GM18870 (cell line): Measurements from ENCODE around the gene HPRT1.

Source experiments
- ATAC-seq: cut with Tn5 transposase; IDR thresholded peaks from one replicate; pipeline ENCODE4 v1.9.1; 2021; ENCODE audit warnings: moderate library complexity; ENCODE audit not compliant: unreplicated experiment

Gene HPRT1

GRCh38 chrX:134542485-134542884 lies 82.5 kb downstream of the HPRT1 start:
- no peak for ATAC-seq

GRCh38 chrX:134543288-134543687 lies 83.3 kb downstream of the HPRT1 start:
- ATAC-seq = no peak

DNA sequence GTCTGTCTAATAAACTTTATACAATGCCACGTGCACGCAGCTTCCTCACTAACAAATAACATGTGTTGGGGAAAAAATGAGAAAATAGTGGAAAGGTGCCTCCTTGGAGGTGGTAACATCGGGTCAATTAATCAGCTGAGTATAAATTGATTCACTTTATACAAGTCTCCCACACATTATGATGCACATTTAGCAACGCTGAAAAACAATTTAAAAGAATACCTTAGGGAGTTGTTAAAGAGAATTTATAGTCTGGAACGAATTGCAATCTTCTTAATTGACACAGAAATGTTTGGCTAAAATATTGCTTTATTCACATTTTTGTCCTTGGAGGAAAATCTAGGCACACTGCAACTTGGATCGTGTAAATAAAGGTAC lies 84.2 kb downstream of the HPRT1 start:
- ATAC-seq = no peak

DNA sequence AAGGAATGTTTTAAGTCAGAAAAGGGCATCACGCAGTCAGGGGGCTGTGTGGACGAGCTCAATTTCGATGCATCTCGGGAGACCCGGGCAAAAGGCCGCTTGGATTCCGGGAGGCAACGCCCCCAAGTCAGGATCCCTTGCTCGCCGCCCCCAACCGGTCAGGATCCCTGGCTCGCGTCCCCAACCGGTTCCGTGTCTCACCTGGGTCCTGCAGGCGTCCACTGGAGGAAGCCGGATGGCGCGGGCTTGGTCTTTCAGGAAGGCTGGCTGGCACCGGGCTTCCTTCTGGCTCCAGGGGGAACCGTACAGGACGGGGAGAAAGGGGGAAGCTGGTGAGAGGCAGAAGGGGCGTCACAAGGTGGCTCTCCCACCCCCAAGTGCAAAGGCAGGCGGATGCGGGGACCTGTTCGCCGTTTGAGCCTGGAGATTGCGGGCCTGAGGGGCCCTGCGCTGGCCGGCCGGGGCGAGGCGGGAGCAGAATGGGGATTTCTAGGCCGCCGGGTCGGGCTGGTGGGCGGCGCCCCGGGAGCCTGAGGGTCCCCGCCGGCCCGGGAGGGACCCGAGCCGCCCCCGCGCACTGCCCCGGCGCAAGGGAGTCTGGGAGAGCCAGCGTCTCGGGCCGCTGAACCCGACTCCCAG lies 84.7 kb downstream of the HPRT1 start:
- ATAC-seq = no peak

DNA sequence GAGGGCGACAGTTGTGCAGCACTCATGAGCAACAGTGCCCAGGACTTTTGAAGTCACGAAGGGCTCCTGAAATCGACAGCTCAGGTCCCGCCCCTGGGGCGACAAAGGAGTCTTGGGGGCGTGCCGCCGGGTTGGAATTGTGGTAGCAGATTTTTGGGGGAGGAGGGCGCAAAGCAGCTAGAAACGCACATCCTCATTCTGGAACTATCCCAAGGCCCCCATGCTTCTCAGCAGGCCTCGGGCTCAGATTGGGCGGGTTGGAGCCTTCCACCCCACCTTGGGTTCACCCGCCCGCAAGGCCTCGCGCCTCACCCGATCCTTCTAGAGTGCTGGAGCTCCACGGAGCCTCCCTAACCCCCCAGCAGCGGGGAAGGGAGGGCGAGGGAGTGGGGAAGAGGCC lies 85.5 kb downstream of the HPRT1 start:
- no peak for ATAC-seq

DNA sequence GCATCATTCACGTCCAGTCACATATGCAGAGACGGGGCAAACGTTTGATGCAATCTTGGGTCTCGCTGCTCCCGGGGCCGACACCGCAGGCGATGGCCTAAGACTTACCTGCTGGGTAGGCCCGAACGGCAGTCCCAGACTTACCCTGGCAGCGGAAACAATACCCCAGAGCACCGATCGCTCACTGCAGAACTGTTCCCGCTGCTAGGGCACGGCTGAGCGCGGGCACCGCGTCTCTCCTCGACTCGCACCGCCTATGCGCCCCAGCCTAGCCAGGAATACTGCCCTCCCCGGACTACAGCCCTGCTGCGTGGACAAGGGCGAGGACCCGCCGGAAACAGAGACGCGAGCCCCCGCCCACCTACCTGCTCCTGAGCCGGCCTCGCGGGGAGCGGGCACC lies 86.2 kb downstream of the HPRT1 start:
- no peak for ATAC-seq

DNA sequence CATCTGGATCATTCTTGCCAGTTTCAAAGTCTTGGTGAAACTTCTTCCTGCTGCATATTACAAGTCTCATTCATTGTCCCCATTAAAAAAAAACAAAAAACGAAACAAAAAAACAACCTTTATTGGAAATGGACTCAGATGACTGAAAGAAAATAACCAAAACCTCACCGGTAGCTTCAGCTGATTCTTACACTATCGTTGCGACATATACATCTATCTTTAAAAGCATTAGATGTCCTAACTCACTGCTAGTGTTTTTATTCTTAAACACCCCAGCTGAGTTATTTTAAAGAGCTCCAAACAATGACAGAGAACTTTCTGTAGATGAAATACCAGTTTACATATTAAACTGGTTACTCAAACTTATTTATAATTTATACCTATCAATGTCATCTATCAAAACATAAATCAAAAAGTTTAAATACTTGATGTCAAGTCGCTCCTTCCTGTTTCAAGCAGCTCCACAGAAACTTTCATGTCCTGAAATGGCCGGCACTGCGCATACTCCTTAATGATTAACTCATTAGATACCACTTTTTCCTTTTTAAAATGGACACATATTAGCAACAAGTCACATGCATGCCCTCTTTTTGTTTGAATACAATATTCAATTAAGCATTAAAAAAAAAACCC lies 87.2 kb downstream of the HPRT1 start:
- no peak for ATAC-seq

DNA sequence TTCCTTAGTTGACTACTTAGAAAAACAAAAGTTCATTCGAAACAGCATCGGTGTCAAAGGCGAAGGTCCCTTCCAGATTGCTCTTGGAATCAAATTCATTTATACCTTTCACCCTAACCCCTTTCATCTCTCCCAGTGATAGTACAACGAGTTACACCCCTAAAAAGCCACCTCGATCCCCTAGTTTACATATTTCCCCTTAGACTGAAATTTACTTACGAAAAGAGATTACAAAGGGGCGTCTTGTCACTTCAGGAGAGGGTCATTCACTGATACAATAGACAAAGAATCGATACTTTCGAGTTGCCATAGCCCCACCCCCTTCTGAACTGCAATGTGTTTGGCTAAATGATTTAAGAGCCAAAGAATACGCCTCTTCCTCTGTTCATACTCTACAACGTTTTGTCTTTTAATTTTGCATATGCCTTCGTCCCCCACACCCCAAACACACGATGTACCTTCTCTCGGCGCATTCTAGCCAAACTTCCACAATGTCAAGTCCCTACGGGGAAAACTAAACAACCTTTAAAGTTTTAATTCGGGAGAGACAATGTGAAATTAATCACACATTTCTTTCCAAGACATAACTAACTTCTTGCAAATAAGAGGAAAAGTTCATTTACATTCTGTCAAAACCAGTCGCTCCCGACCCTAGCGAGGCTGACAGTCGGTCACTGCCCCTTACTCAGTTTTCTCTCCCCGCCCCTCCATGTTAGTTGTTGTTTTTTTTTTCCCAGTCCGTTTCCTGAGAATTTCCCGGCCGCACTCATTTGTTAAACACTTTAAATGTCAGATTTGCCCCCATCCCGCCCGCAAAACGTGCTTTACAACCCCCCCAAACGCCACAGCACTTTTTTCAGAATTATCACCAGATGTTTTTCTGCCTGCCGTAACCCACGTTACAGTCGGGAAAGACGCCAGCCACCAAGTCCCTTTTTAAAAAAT lies 88.6 kb downstream of the HPRT1 start:
- ATAC-seq = peak; percentile 39
